ENCODE measurements around the gene CLEC4A.
"Not testable (repeated sequence)": the region's sequence is repeated elsewhere in the genome, so short reads cannot be mapped to it uniquely, and the experiment has no call there.

CLEC4A gene

GRCh38 chr12:8093291-8093690 is 30.1 kb upstream of the CLEC4A start:
- no peak for DNase-seq (ENCODE audit: low read depth)
- no peak overlapping the region for H3K4me3 ChIP-seq (ENCODE audit: control insufficient read depth, low read depth, low read length)
- no peak for TF ChIP-seq CTCF (IDR thresholded peaks at IDR 0.05; ENCODE audit: control insufficient read depth, insufficient read depth, low read depth, low read length, missing control alignments)

GRCh38 chr12:8096281-8096915 is 27.0 kb upstream of the CLEC4A start:
- DNase-seq (ENCODE audit: low read depth): no peak
- no peak overlapping the region for H3K4me3 ChIP-seq (ENCODE audit: control insufficient read depth, low read depth, low read length)
- no peak for TF ChIP-seq CTCF (IDR thresholded peaks at IDR 0.05; ENCODE audit: control insufficient read depth, insufficient read depth, low read depth, low read length, missing control alignments)

GRCh38 chr12:8099235-8099634 is 24.2 kb upstream of the CLEC4A start:
- no peak overlapping the region for H3K4me3 ChIP-seq (ENCODE audit: control insufficient read depth, low read depth, low read length)
- no peak for DNase-seq (ENCODE audit: low read depth)
- TF ChIP-seq CTCF (IDR thresholded peaks at IDR 0.05; ENCODE audit: control insufficient read depth, insufficient read depth, low read depth, low read length, missing control alignments): no peak

- no peak overlapping the region for H3K4me3 ChIP-seq (ENCODE audit: control insufficient read depth, low read depth, low read length)
- peak; percentile 48 for DNase-seq (ENCODE audit: low read depth)
- peak; percentile 93 for TF ChIP-seq CTCF (IDR thresholded peaks at IDR 0.05; ENCODE audit: control insufficient read depth, insufficient read depth, low read depth, low read length, missing control alignments)
Measured at GRCh38 chr12:8108808-8109398, 14.5 kb upstream of the CLEC4A start.

- not testable (repeated sequence) for DNase-seq (ENCODE audit: low read depth); H3K4me3 ChIP-seq (ENCODE audit: control insufficient read depth, low read depth, low read length)
Measured at GRCh38 chr12:8113117-8113516, 10.3 kb upstream of the CLEC4A start.

GRCh38 chr12:8120072-8120713 is 3.2 kb upstream of the CLEC4A start:
- TF ChIP-seq CTCF (IDR thresholded peaks at IDR 0.05; ENCODE audit: control insufficient read depth, insufficient read depth, low read depth, low read length, missing control alignments): no peak
- no peak overlapping the region for H3K4me3 ChIP-seq (ENCODE audit: control insufficient read depth, low read depth, low read length)
- DNase-seq (ENCODE audit: low read depth): no peak

- TF ChIP-seq CTCF (IDR thresholded peaks at IDR 0.05; ENCODE audit: control insufficient read depth, insufficient read depth, low read depth, low read length, missing control alignments): no peak
- DNase-seq (ENCODE audit: low read depth): no peak
- no peak overlapping the region for H3K4me3 ChIP-seq (ENCODE audit: control insufficient read depth, low read depth, low read length)
Measured at GRCh38 chr12:8127138-8127537, 3.7 kb downstream of the CLEC4A start.

GRCh38 chr12:8133636-8134397 is 10.4 kb downstream of the CLEC4A start:
- not testable (repeated sequence) for H3K4me3 ChIP-seq (ENCODE audit: control insufficient read depth, low read depth, low read length); DNase-seq (ENCODE audit: low read depth)

GRCh38 chr12:8134398-8134930 is 11.0 kb downstream of the CLEC4A start:
- DNase-seq (ENCODE audit: low read depth); H3K4me3 ChIP-seq (ENCODE audit: control insufficient read depth, low read depth, low read length): not testable (repeated sequence)

GRCh38 chr12:8141647-8142046 is 18.2 kb downstream of the CLEC4A start:
- DNase-seq (ENCODE audit: low read depth); H3K4me3 ChIP-seq (ENCODE audit: control insufficient read depth, low read depth, low read length): not testable (repeated sequence)

Data from AG09309 (cell line).